Pulmonary artery endothelial cell (primary cell): ENCODE data around the gene BRME1. TPM values are rescaled to one million over a fixed set of nuclear protein-coding genes. Genes with fewer than 3 reads are reported as not detected.

Experiments
- total RNA-seq: library from RNA; depleted of rRNA; stranded (reverse); fragments of >200 nt; gene quantifications from 2 replicates; pipeline ENCODE4 v1.2.3, GENCODE V29; 2014

Gene BRME1
- total RNA-seq, 1 donor from 2014 or later, result 0.73 TPM

Other genes with a start within 250 kb of the BRME1 start
- 42.9 and 44.8 TPM in 2 replicates for gene MRI1, start 141.6 kb downstream of the BRME1 start, total RNA-seq
- gene C19orf53, start 131.7 kb downstream of the BRME1 start, total RNA-seq, result 53.2 and 54.9 TPM in 2 replicates
- gene ZSWIM4, start 110.7 kb downstream of the BRME1 start, total RNA-seq, result 12.7 and 13.1 TPM in 2 replicates
- not detected in 2 replicates for gene NANOS3, start 29.0 kb downstream of the BRME1 start, total RNA-seq
- gene CC2D1A, start 84 bp upstream of the BRME1 start, total RNA-seq, result 6.2 and 6.6 TPM in 2 replicates
- gene PODNL1, start 32.3 kb upstream of the BRME1 start, total RNA-seq, result 0.04 and 0.13 TPM in 2 replicates
- gene DCAF15, start 46.4 kb upstream of the BRME1 start, total RNA-seq, result 10.5 and 15.2 TPM in 2 replicates
- 1.7 and 2.4 TPM in 2 replicates for gene RFX1, start 100.2 kb upstream of the BRME1 start, total RNA-seq
- not detected in 2 replicates for gene RLN3, start 122.0 kb upstream of the BRME1 start, total RNA-seq
- gene IL27RA, start 125.6 kb upstream of the BRME1 start, total RNA-seq, result 4.1 and 8.6 TPM in 2 replicates
- 0.07 and 0.32 TPM in 2 replicates for gene PALM3, start 156.0 kb upstream of the BRME1 start, total RNA-seq
- gene MISP3, start 166.7 kb upstream of the BRME1 start, total RNA-seq, result 0.14 and 0.46 TPM in 2 replicates
- 0.13 TPM in 1 of 2 replicates, not detected in the other for gene C19orf67, start 179.7 kb upstream of the BRME1 start, total RNA-seq
- 21.3 and 23.1 TPM in 2 replicates for gene SAMD1, start 184.6 kb upstream of the BRME1 start, total RNA-seq
- gene PRKACA, start 211.6 kb upstream of the BRME1 start, total RNA-seq, result 37.9 and 44.4 TPM in 2 replicates
- gene ASF1B, start 230.5 kb upstream of the BRME1 start, total RNA-seq, result 15.3 and 21.5 TPM in 2 replicates